Measurements from ENCODE around the gene DNAH10. TPM values are rescaled to one million over a fixed set of nuclear protein-coding genes. Genes with fewer than 3 reads are reported as not detected.

Gene DNAH10
- total RNA-seq, 1 experiment from 2014 or later, result 0.39 TPM

DNA sequence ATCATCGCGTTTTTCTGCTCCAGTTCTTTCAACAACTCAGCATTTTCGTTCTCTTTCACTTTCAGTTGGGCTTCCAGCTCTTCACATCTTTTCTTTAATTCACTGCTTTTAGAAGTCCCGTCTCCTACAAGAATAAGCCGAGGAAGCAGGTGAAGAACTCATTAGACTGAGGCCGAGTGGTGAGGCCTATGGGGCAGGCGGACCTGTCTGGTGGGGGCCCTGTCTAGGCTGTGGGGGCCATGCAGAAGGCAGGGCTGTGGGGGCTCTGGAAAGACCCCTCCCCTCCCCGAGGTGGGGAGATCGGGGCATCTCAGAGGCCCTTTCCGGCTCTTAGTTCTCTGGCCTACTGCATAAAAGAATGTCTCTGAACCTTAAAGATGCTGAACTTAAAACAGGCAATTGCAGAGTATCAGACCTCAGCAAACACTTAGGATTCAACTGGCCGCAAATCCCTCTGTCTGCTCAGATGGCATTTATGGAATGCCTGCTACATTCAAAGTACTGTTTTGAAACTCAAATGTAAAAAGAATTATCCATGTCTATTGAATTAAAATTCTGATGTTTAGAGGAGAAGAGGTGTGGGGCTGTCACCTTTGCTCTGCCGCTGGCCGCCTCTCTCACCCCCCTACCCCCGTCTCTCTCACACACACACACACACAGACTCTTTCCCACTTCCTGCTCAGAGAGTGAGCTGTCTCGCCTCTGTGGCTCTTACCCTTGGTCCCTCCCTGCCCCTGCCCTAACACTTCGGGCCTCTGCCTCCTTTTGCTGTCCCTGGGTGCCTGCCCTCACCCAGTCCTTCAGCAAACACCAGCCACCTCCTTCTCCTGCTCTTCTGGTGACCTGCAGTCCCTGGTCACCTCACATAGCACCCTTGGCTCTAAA is 175.8 kb downstream of the DNAH10 start:
- Histone ChIP-seq H3K4me1 (ENCODE audit: control insufficient read depth, insufficient read depth, low read length) (no peaks in the 10 kb centered on the region), H3K36me3 (ENCODE audit: control insufficient read depth, insufficient read depth, low read length) (no peaks in the 10 kb centered on the region), H3K27ac (ENCODE audit: low read length) (no peak overlapping the region), H3K9me3 (ENCODE audit: control insufficient read depth, insufficient read depth, low read depth, low read length) (no peaks in the 10 kb centered on the region), H3K4me3 (ENCODE audit: low read depth in 2 of 2, low read length in 2 of 2) (no peak overlapping the region), H3K27me3 (ENCODE audit: control insufficient read depth, insufficient read depth, low read length) (no peaks in the 10 kb centered on the region)
- DNase-seq (ENCODE audit: low read depth, low spot score) (no peak), ATAC-seq (no peak)
- BruUV-seq (replicated peaks), result no TSS peak
- in situ Hi-C loops (cut with HindIII; ENCODE audit: low pct_unique_long_range_greater_than_20kb, low sequenced_read_pairs) (no loop called here), intact Hi-C loops (cut with micrococcal nuclease; ENCODE audit: unreplicated experiment) (no loop called here)
- ChIA-PET CTCF (no interaction called here), POLR2A (no interaction called here)
- TF ChIP-seq POLR2AphosphoS5 (IDR thresholded peaks at IDR 0.05; ENCODE audit: low read depth, low read length) (no peak), TCF7L2 (IDR thresholded peaks at IDR 0.05; ENCODE audit: low read depth, low read length) (no peak), SIN3A (IDR thresholded peaks at IDR 0.05; ENCODE audit: borderline replicate concordance, insufficient read depth, low read depth, low read length) (no peak)
- TF ChIP-seq, protein P1, sequence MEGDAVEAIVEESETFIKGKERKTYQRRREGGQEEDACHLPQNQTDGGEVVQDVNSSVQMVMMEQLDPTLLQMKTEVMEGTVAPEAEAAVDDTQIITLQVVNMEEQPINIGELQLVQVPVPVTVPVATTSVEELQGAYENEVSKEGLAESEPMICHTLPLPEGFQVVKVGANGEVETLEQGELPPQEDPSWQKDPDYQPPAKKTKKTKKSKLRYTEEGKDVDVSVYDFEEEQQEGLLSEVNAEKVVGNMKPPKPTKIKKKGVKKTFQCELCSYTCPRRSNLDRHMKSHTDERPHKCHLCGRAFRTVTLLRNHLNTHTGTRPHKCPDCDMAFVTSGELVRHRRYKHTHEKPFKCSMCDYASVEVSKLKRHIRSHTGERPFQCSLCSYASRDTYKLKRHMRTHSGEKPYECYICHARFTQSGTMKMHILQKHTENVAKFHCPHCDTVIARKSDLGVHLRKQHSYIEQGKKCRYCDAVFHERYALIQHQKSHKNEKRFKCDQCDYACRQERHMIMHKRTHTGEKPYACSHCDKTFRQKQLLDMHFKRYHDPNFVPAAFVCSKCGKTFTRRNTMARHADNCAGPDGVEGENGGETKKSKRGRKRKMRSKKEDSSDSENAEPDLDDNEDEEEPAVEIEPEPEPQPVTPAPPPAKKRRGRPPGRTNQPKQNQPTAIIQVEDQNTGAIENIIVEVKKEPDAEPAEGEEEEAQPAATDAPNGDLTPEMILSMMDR (IDR thresholded peaks at IDR 0.05), result no peak
- TF ChIP-seq, protein P2, sequence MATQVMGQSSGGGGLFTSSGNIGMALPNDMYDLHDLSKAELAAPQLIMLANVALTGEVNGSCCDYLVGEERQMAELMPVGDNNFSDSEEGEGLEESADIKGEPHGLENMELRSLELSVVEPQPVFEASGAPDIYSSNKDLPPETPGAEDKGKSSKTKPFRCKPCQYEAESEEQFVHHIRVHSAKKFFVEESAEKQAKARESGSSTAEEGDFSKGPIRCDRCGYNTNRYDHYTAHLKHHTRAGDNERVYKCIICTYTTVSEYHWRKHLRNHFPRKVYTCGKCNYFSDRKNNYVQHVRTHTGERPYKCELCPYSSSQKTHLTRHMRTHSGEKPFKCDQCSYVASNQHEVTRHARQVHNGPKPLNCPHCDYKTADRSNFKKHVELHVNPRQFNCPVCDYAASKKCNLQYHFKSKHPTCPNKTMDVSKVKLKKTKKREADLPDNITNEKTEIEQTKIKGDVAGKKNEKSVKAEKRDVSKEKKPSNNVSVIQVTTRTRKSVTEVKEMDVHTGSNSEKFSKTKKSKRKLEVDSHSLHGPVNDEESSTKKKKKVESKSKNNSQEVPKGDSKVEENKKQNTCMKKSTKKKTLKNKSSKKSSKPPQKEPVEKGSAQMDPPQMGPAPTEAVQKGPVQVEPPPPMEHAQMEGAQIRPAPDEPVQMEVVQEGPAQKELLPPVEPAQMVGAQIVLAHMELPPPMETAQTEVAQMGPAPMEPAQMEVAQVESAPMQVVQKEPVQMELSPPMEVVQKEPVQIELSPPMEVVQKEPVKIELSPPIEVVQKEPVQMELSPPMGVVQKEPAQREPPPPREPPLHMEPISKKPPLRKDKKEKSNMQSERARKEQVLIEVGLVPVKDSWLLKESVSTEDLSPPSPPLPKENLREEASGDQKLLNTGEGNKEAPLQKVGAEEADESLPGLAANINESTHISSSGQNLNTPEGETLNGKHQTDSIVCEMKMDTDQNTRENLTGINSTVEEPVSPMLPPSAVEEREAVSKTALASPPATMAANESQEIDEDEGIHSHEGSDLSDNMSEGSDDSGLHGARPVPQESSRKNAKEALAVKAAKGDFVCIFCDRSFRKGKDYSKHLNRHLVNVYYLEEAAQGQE (IDR thresholded peaks at IDR 0.05; ENCODE audit: insufficient read depth in 1 of 2, low read depth in 2 of 2, low read length in 1 of 2), result no peak

DNA sequence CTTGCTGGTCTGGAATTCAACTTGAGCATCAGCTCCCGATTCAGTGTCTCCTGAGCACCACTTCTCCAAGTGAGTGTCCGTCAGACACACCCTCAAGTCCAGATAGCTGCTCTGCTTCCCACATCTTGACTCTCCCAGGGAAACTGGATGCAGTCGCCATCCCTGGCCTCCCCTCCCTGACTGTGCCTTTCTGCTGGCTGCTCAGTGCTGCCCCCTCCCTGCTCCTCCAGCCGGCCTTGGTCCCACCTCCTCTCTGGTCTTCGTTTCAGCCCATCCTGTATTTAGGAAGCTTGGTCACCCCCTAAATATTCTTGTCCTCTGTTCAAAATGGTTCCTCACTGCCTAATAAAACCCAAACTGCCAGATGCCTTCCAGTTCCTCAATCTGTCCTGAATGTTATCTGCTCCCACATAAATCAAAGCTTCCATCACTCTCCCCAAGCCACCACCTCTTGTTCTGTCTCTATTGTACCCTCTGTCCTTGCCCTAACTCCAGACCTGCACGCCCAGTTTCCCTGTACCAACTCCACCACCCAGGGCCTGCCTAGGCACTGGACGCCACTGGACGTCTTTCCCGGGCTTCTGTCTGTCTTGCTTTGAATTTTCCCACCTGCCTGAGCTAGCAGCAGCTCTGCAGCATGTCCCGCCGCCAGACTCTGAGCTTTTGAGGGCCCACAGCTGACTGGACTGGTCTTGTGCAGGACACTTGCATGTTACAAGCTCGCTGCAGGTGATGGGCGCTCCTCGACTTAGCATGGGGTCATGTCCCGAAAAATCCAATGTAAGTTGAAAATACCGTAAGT is 176.8 kb downstream of the DNAH10 start:
- H3K4me3 ChIP-seq (ENCODE audit: low read depth in 2 of 2, low read length in 2 of 2), result no peak overlapping the region
- intact Hi-C loops (cut with micrococcal nuclease; ENCODE audit: unreplicated experiment), result no loop called here
- no TSS peak for BruUV-seq (replicated peaks)
- in situ Hi-C loops (cut with HindIII; ENCODE audit: low pct_unique_long_range_greater_than_20kb, low sequenced_read_pairs), result no loop called here
- H3K36me3 ChIP-seq (ENCODE audit: control insufficient read depth, insufficient read depth, low read length), result no peaks in the 10 kb centered on the region
- no peaks in the 10 kb centered on the region for H3K4me1 ChIP-seq (ENCODE audit: control insufficient read depth, insufficient read depth, low read length)
- TF ChIP-seq POLR2AphosphoS5 (IDR thresholded peaks at IDR 0.05; ENCODE audit: low read depth, low read length) (no peak), TCF7L2 (IDR thresholded peaks at IDR 0.05; ENCODE audit: low read depth, low read length) (no peak), SIN3A (IDR thresholded peaks at IDR 0.05; ENCODE audit: borderline replicate concordance, insufficient read depth, low read depth, low read length) (no peak)
- TF ChIP-seq, protein P2 (IDR thresholded peaks at IDR 0.05; ENCODE audit: insufficient read depth in 1 of 2, low read depth in 2 of 2, low read length in 1 of 2), result no peak
- TF ChIP-seq, protein P1 (IDR thresholded peaks at IDR 0.05), result no peak; the same call in 1 of the 2 replicates
- DNase-seq (ENCODE audit: low read depth, low spot score), result no peak
- ChIA-PET CTCF (no interaction called here), POLR2A (no interaction called here)
- no peak overlapping the region for H3K27ac ChIP-seq (ENCODE audit: low read length)
- H3K9me3 ChIP-seq (ENCODE audit: control insufficient read depth, insufficient read depth, low read depth, low read length), result no peaks in the 10 kb centered on the region
- ATAC-seq, result 0 out of 2 replicates have a peak, but pooled peaks have one; percentile 47
- H3K27me3 ChIP-seq (ENCODE audit: control insufficient read depth, insufficient read depth, low read length), result no peaks in the 10 kb centered on the region
